ENCODE measurements around the gene NELL2. TPM values are rescaled to one million over a fixed set of nuclear protein-coding genes. Genes with fewer than 3 reads are reported as not detected.

The NELL2 gene
- total and polyA plus RNA-seq, 4 donors: 103 to 241 (median 127) TPM

DNA sequence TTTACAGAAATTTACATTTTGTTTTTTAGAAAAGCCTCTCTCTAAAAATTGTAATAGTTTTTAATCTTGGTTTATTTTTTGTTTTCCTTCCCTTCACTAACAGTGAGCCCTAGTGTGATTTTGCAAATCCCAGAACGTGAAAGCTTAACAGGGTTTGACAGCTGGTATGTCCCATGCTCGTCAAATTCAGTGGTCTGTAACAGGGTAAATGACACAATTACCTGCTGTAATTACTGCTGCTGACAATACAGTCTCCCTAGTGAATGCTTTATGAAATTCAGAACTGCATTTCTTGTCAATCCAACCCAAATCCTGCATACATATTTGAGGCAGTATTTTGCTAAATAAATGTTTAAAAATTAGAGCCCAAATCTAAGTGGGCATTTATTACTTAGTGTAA lies 249.2 kb downstream of the NELL2 start:
- Histone ChIP-seq H3K36me3 (ENCODE audit: control insufficient read depth, insufficient read depth, low read length) (no peaks in the 10 kb centered on the region), H3K4me1 (ENCODE audit: control insufficient read depth, insufficient read depth, low read length) (no peaks in the 10 kb centered on the region), H3K27ac (ENCODE audit: low read depth, low read length) (no peak overlapping the region), H3K9me3 (ENCODE audit: control insufficient read depth, insufficient read depth, low read length) (no peaks in the 10 kb centered on the region), H3K4me3 (ENCODE audit: low read depth, low read length) (no peak overlapping the region), H3K27me3 (ENCODE audit: control insufficient read depth, insufficient read depth, low read length) (no peaks in the 10 kb centered on the region)
- 41% methylated on average over 2 of the region's 2 CpGs for WGBS (ENCODE audit: insufficient coverage)
- DNase-seq (ENCODE audit: low read depth in 4 of 6, low spot score in 6 of 6): peak in 1 of 6 donors; percentile 77

DNA sequence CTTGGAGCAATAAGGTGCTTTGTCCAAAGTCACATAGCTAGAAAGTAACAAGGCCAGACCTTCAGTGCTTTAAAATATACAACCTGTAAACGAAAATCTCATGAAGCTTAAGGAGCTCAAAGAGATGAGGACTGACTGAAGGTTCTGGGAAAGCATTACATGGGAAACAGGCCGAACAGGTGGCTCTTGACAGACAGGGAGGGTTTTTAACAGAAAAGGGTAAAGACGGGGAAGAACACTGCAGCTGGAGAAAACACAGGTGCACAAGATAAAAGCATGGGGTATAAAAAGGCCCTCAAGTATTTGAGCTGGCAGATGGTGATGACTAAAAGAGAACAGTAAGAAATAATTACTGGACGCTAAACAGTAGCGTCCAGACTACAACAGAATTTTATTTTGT lies 257.2 kb downstream of the NELL2 start:
- H3K4me3 ChIP-seq (ENCODE audit: low read depth, low read length): no peak overlapping the region
- H3K9me3 ChIP-seq (ENCODE audit: control insufficient read depth, insufficient read depth, low read length): no peaks in the 10 kb centered on the region
- H3K36me3 ChIP-seq (ENCODE audit: control insufficient read depth, insufficient read depth, low read length): no peaks in the 10 kb centered on the region
- 42% methylated on average over 3 of the region's 5 CpGs for WGBS (ENCODE audit: insufficient coverage)
- no peaks in the 10 kb centered on the region for H3K27me3 ChIP-seq (ENCODE audit: control insufficient read depth, insufficient read depth, low read length)
- peak in 1 of 6 donors; percentile 24 for DNase-seq (ENCODE audit: low read depth in 4 of 6, low spot score in 6 of 6)
- H3K4me1 ChIP-seq (ENCODE audit: control insufficient read depth, insufficient read depth, low read length): no peaks in the 10 kb centered on the region
- no peak overlapping the region for H3K27ac ChIP-seq (ENCODE audit: low read depth, low read length)

DNA sequence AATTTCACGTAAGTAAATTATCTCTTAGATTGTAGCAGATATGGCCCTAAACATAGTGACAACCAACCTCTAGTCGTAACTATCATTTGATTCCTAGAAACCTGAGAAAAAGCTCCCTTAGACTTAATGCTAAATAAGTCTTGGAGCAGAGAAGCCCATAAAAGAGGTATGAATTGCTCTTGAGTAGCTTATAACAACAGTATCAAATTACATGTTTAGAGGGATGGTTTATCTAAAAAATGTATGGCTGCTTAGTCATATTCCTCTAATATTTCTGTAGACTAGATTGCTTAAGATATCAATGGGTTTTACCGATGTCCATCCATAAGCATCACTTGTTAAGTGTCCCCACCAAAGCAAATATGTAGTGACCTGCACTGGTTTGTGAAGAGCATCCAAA lies 259.7 kb downstream of the NELL2 start:
- H3K36me3 ChIP-seq (ENCODE audit: control insufficient read depth, insufficient read depth, low read length): no peaks in the 10 kb centered on the region
- no CpG with 5 or more reads among the region's 3 CpGs for WGBS (ENCODE audit: insufficient coverage)
- no peaks in the 10 kb centered on the region for H3K4me1 ChIP-seq (ENCODE audit: control insufficient read depth, insufficient read depth, low read length)
- H3K27ac ChIP-seq (ENCODE audit: low read depth, low read length): no peak overlapping the region
- H3K4me3 ChIP-seq (ENCODE audit: low read depth, low read length): no peak overlapping the region
- no peak for DNase-seq (ENCODE audit: low read depth in 4 of 6, low spot score in 6 of 6)
- no peaks in the 10 kb centered on the region for H3K9me3 ChIP-seq (ENCODE audit: control insufficient read depth, insufficient read depth, low read length)
- H3K27me3 ChIP-seq (ENCODE audit: control insufficient read depth, insufficient read depth, low read length): no peaks in the 10 kb centered on the region

DNA sequence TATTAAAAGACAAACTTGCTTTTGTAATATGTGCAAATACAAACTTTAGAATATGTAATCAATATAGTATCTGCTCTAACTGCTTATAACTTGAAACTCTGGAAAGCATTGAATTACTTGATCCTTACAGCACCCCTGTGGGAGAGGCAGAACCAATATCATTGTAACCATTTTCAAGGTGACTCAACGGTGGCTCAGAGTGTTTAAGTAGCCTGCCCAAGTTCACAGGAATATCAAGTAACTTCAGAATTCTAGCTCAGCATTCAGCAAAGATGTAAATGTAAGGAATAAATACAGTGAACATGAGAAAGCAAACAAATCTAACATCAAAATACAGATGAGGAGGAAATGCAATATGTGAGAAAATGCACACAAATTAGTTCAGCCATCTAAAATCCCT lies 264.6 kb downstream of the NELL2 start:
- Histone ChIP-seq H3K27ac (ENCODE audit: low read depth, low read length) (no peak overlapping the region), H3K4me3 (ENCODE audit: low read depth, low read length) (no peak overlapping the region), H3K27me3 (ENCODE audit: control insufficient read depth, insufficient read depth, low read length) (no peaks in the 10 kb centered on the region), H3K9me3 (ENCODE audit: control insufficient read depth, insufficient read depth, low read length) (no peaks in the 10 kb centered on the region), H3K36me3 (ENCODE audit: control insufficient read depth, insufficient read depth, low read length) (no peaks in the 10 kb centered on the region), H3K4me1 (ENCODE audit: control insufficient read depth, insufficient read depth, low read length) (no peaks in the 10 kb centered on the region)
- no peak for DNase-seq (ENCODE audit: low read depth in 4 of 6, low spot score in 6 of 6)
- no CpG with 5 or more reads among the region's 1 CpG for WGBS (ENCODE audit: insufficient coverage)

DNA sequence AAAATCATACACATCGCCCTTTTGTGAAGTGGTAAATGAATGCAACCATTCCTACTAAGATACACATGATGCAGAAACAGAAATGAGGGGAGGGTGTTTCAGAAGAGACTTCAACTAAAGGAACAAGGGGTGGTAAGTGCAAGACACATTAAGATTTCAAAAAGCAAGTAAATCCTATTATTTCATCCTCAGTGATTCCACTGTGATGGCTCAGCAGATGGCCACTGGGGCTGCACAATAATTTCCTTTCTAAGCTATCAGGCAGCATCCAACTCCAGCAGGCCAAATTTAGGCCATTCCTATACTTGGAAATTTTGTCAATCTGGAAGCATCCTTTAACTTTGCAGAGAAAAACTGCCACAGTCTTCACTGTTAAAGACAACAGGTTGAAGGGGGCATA lies 272.4 kb downstream of the NELL2 start:
- Histone ChIP-seq H3K27ac (ENCODE audit: low read depth, low read length) (no peak overlapping the region), H3K36me3 (ENCODE audit: control insufficient read depth, insufficient read depth, low read length) (no peaks in the 10 kb centered on the region), H3K27me3 (ENCODE audit: control insufficient read depth, insufficient read depth, low read length) (no peaks in the 10 kb centered on the region), H3K9me3 (ENCODE audit: control insufficient read depth, insufficient read depth, low read length) (no peaks in the 10 kb centered on the region), H3K4me1 (ENCODE audit: control insufficient read depth, insufficient read depth, low read length) (no peaks in the 10 kb centered on the region), H3K4me3 (ENCODE audit: low read depth, low read length) (no peak overlapping the region)
- DNase-seq (ENCODE audit: low read depth in 4 of 6, low spot score in 6 of 6): peak in 1 of 6 donors; percentile 49
- no CpG with 5 or more reads among the region's 1 CpG for WGBS (ENCODE audit: insufficient coverage)

DNA sequence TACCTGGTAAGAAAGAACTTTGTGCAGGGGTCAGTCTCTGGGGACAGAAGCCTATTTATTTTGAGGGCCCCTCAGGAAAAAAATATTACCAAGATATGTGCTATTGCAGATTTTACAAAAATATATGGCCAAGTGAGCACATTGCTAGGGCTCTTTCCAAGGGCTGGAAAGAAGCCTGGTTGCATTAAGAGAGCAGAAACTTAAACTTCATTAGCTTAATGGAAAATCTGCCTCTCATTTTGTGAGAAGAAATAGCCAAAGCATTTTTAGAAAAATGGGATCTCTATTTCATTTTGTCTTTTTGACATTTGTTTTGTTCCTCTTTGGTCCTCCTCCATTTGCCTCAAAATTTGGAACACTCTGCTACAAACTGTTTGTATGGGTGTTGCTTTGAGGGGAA lies 283.5 kb downstream of the NELL2 start:
- no peaks in the 10 kb centered on the region for H3K36me3 ChIP-seq (ENCODE audit: control insufficient read depth, insufficient read depth, low read length)
- H3K4me1 ChIP-seq (ENCODE audit: control insufficient read depth, insufficient read depth, low read length): no peaks in the 10 kb centered on the region
- peak in 1 of 6 donors; percentile 54 for DNase-seq (ENCODE audit: low read depth in 4 of 6, low spot score in 6 of 6)
- H3K27me3 ChIP-seq (ENCODE audit: control insufficient read depth, insufficient read depth, low read length): no peaks in the 10 kb centered on the region
- H3K27ac ChIP-seq (ENCODE audit: low read depth, low read length): no peak overlapping the region
- no peaks in the 10 kb centered on the region for H3K9me3 ChIP-seq (ENCODE audit: control insufficient read depth, insufficient read depth, low read length)
- H3K4me3 ChIP-seq (ENCODE audit: low read depth, low read length): no peak overlapping the region

DNA sequence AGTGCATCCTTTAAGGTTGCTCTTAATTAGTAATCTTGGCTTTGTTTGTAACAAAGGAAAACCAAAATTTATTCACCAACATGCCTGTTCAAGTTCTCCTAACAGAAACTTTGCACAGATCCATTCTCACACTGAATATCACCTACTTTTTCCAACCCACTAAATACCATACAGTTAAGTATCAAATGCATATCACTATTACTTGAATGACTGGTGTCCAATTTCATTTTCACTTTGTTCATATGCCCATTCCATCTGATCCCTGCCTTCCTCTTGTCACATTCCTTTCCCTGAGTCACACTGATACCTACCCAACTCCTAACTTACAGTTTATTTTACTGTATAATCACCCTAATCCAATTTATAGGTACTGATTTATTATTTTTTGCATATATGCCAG lies 286.4 kb downstream of the NELL2 start:
- Histone ChIP-seq H3K27ac (ENCODE audit: low read depth, low read length) (no peak overlapping the region), H3K4me3 (ENCODE audit: low read depth, low read length) (no peak overlapping the region), H3K27me3 (ENCODE audit: control insufficient read depth, insufficient read depth, low read length) (no peaks in the 10 kb centered on the region), H3K4me1 (ENCODE audit: control insufficient read depth, insufficient read depth, low read length) (no peaks in the 10 kb centered on the region), H3K9me3 (ENCODE audit: control insufficient read depth, insufficient read depth, low read length) (no peaks in the 10 kb centered on the region), H3K36me3 (ENCODE audit: control insufficient read depth, insufficient read depth, low read length) (no peaks in the 10 kb centered on the region)
- DNase-seq (ENCODE audit: low read depth in 4 of 6, low spot score in 6 of 6): no peak

DNA sequence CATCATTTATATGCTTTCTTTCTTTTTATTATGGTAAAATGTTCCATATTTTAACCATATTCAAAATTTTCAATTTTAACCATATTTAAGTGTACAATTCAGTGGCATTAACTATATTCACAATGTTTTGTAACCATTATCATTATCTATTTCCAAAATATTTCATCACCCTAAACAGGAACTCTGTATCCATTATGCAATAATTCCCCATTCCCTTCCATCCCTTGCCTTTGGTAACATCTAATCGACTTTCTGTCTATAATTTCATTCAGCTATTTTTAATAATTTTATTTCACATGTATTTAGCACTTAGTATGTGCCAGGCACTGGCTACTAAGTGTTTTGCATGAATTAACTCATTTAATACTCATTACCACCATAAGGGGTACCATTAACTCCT lies 287.5 kb downstream of the NELL2 start:
- Histone ChIP-seq H3K4me3 (ENCODE audit: low read depth, low read length) (no peak overlapping the region), H3K27me3 (ENCODE audit: control insufficient read depth, insufficient read depth, low read length) (no peaks in the 10 kb centered on the region), H3K9me3 (ENCODE audit: control insufficient read depth, insufficient read depth, low read length) (no peaks in the 10 kb centered on the region), H3K4me1 (ENCODE audit: control insufficient read depth, insufficient read depth, low read length) (no peaks in the 10 kb centered on the region), H3K27ac (ENCODE audit: low read depth, low read length) (no peak overlapping the region), H3K36me3 (ENCODE audit: control insufficient read depth, insufficient read depth, low read length) (no peaks in the 10 kb centered on the region)
- DNase-seq (ENCODE audit: low read depth in 4 of 6, low spot score in 6 of 6): no peak
- WGBS (ENCODE audit: insufficient coverage): no CpG with 5 or more reads among the region's 1 CpG

DNA sequence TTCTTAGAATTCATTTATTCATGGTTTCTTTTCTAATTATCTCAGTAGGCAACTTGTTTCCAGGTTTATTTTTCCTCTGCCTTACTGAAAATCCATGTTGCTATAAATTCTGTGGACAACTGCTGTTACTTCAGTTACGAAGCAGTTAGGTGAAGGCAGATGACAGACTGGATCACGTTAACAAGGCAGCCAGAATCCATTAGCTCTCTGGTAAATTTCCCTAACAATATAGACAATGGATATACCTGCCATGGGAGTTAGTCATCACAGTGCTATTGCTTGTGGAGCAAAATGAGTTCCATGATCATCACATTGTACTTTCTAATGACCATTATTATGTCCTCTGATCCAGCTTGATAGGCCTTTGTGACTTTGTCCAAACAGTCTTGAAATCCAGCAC lies 291.5 kb downstream of the NELL2 start:
- H3K27me3 ChIP-seq (ENCODE audit: control insufficient read depth, insufficient read depth, low read length): no peaks in the 10 kb centered on the region
- no CpG with 5 or more reads among the region's 2 CpGs for WGBS (ENCODE audit: insufficient coverage)

DNA sequence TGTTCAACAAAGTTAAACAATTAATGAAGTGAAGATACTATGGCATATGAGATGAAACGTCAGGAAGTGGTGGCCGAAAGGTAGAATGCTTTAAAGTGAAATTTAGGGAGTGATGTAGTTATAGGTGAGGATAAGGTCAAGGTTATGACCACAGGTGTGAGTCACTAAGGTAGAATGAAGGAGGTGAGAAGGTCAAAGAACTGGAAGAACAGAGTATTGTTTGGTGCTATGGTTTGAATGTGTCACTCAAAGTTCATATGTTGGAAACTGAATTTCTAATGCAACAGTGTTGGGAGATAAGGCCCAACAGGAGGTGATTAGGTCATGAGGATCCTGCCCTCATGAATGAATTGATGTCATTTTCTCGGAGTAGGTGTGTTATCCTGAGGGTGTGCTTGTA lies 293.6 kb downstream of the NELL2 start:
- DNase-seq (ENCODE audit: low read depth in 4 of 6, low spot score in 6 of 6): no peak
- Histone ChIP-seq H3K4me1 (ENCODE audit: control insufficient read depth, insufficient read depth, low read length) (no peaks in the 10 kb centered on the region), H3K4me3 (ENCODE audit: low read depth, low read length) (no peak overlapping the region), H3K36me3 (ENCODE audit: control insufficient read depth, insufficient read depth, low read length) (no peaks in the 10 kb centered on the region), H3K9me3 (ENCODE audit: control insufficient read depth, insufficient read depth, low read length) (no peaks in the 10 kb centered on the region), H3K27me3 (ENCODE audit: control insufficient read depth, insufficient read depth, low read length) (no peaks in the 10 kb centered on the region), H3K27ac (ENCODE audit: low read depth, low read length) (no peak overlapping the region)
- 86% methylated on average over 3 of the region's 3 CpGs for WGBS (ENCODE audit: insufficient coverage)

More for the DNA sequence above, 291.5 kb downstream of the NELL2 start:
- DNase-seq (ENCODE audit: low read depth in 4 of 6, low spot score in 6 of 6): peak in 1 of 6 donors; percentile 57
- no peak overlapping the region for H3K4me3 ChIP-seq (ENCODE audit: low read depth, low read length)
- H3K36me3 ChIP-seq (ENCODE audit: control insufficient read depth, insufficient read depth, low read length): no peaks in the 10 kb centered on the region
- H3K27ac ChIP-seq (ENCODE audit: low read depth, low read length): no peak overlapping the region
- no peaks in the 10 kb centered on the region for H3K4me1 ChIP-seq (ENCODE audit: control insufficient read depth, insufficient read depth, low read length)
- H3K9me3 ChIP-seq (ENCODE audit: control insufficient read depth, insufficient read depth, low read length): no peaks in the 10 kb centered on the region
